Mucosa of descending colon (tissue), 3 donors: ENCODE results near the gene INSR. TPM values are rescaled to one million over a fixed set of nuclear protein-coding genes. Genes with fewer than 3 reads are reported as not detected.

Experiments used
- ATAC-seq: fragments of 200-7000 bp; cut with Tn5 transposase; one replicate; pipeline ENCODE4 v1.9.1; 2020; ENCODE audit warnings: mild to moderate bottlenecking, moderate library complexity
- DNase-seq, 3 donors: peaks; one replicate each; pipeline ENCODE4 v3.0.0-alpha.2; 2020
- H3K36me3 ChIP-seq: fragments of 200-600 bp; one replicate; pipeline ENCODE4 v1.8.0; 2021; ENCODE audit warnings: low read depth, mild to moderate bottlenecking
- H3K4me1 ChIP-seq: fragments of 200-600 bp; one replicate; pipeline ENCODE4 v1.8.0; 2021; ENCODE audit warnings: low read depth, mild to moderate bottlenecking
- H3K4me3 ChIP-seq: fragments of 200-600 bp; one replicate; pipeline ENCODE4 v1.8.0; 2021; ENCODE audit warnings: mild to moderate bottlenecking
- H3K9me3 ChIP-seq: fragments of 200-600 bp; one replicate; pipeline ENCODE4 v1.8.0; 2021; ENCODE audit warnings: mild to moderate bottlenecking
- CTCF ChIP-seq: fragments of 200-600 bp; IDR thresholded peaks from one replicate; pipeline ENCODE4 v1.8.0; 2022; ENCODE audit warnings: antibody characterized with exemption, mild to moderate bottlenecking
- intact Hi-C, 2 donors: fragments of 100-400 bp; cut with DNase I in 1 of 2; cut with micrococcal nuclease in 1 of 2; formaldehyde crosslinking; loops; one replicate each; pipeline versions ENCODE4 v1.11.0 to v1.11.1; 2022; cut with DNase I, micrococcal nuclease
- total RNA-seq, 3 donors: library from RNA; stranded (reverse); fragmentation: NEBNext Ultra II Directional in 2 of 3; extraction: Animal tissue kit (Norgen Biotek cat#: 25700) in 2 of 3; gene quantifications; one replicate each; pipeline versions ENCODE4 v1.2.1 to v1.2.4, GENCODE V29; 2021 to 2023
- donor health status: DM: no; HTN: no; CAD: no; lungs with moderate emphysema.
- donor health status: DM: no; HTN: no; CAD: no.
- donor health status: DM: no; HTN: yes; CAD: no.

INSR gene
- total RNA-seq, 3 donors from 2014 or later = 74.9 to 109 (median 91.2) TPM

DNA sequence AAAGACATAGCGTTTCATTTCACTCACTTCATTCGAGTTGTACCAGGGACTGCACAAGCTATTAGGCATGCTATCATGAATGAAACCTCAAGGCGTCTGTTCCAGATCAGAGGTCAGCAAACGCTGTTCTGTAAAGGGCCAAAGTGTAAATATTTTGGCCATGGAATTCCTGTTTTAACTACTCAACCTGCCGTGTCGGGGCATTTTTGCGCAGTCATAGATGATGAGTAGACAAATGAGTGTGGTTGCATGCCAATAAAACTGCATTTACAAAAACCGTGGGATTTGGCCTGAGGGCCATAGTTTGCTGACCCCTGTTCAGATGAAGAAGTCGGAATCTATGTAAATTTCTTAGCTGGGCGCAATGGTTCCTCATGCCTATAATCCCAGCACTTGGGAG lies 6.5 kb downstream of the INSR start:
- no peaks in the 10 kb centered on the region for H3K4me1 ChIP-seq
- ATAC-seq = no peak
- no peak for DNase-seq
- no peak overlapping the region for H3K4me3 ChIP-seq
- intact Hi-C loops = no loop called here
- no peaks in the 10 kb centered on the region for H3K9me3 ChIP-seq
- TF ChIP-seq CTCF = no peak
- no peaks in the 10 kb centered on the region for H3K36me3 ChIP-seq

- H3K4me3 ChIP-seq = no peak overlapping the region
- H3K4me1 ChIP-seq = no peaks in the 10 kb centered on the region
- no peak for DNase-seq
- intact Hi-C loops = no loop called here
- peaks cover 3% of the 10 kb centered on the region for H3K36me3 ChIP-seq
- H3K9me3 ChIP-seq = no peaks in the 10 kb centered on the region
- TF ChIP-seq CTCF = no peak
- ATAC-seq = no peak
These were observed 13.1 kb downstream of the INSR start for GRCh38 chr19:7280940-7281666.

DNA sequence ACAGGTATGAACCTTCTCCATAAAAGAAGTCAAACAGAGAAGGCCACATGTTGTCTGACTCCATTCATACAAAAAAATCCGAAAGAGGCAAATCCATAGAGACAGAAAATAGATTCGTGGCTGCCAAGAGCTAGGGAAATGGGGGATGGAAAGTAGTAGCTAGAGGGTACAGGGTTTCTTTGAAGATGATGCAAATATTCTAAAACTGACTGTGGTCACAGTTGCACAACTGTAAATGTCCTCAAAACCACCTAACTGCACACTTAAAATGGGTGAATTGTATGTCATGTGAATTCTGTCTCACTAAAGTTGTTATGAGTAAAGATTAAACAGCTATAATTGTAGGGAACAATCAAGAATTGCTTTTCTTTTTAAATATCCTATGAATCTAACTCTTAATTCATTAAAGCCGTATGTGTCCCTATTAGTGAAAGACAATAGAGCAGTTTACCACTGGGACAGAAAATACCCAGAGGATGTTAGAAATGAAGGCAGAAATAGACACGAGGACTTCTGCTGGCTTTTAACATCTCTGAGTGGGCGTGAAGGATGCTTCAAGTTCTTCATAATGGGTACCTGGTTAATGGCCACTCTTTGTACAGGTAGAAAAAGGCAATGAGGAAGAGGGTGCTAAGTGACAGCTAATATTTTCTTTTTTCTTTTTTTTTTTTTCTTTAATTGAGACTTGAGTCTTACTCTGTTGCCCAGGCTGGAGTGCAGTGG lies 21.2 kb downstream of the INSR start:
- ATAC-seq (no peak), DNase-seq (no peak)
- H3K36me3 ChIP-seq = peaks cover 3% of the 10 kb centered on the region

GRCh38 chr19:7268705-7269098 lies 25.5 kb downstream of the INSR start:
- DNase-seq = no peak
- intact Hi-C loops = no loop called here
- peaks cover 18% of the 10 kb centered on the region for H3K4me1 ChIP-seq
- ATAC-seq = no peak
- no peaks in the 10 kb centered on the region for H3K36me3 ChIP-seq
- no peak for TF ChIP-seq CTCF
- no peaks in the 10 kb centered on the region for H3K9me3 ChIP-seq
- H3K4me3 ChIP-seq = no peak overlapping the region

More for the DNA sequence above, 21.2 kb downstream of the INSR start:
- peaks cover 6% of the 10 kb centered on the region for H3K4me1 ChIP-seq
- intact Hi-C loops = no loop called here
- no peak for TF ChIP-seq CTCF
- no peaks in the 10 kb centered on the region for H3K9me3 ChIP-seq
- no peak overlapping the region for H3K4me3 ChIP-seq

GRCh38 chr19:7267792-7268704 lies 26.2 kb downstream of the INSR start:
- intact Hi-C loops = no loop called here
- Histone ChIP-seq H3K4me3 (no peak overlapping the region), H3K9me3 (no peaks in the 10 kb centered on the region), H3K36me3 (no peaks in the 10 kb centered on the region), H3K4me1 (peaks cover 18% of the 10 kb centered on the region)
- ATAC-seq (peak; percentile 79), DNase-seq (peak in 2 of 3 donors; percentile 44 to 49)
- no peak for TF ChIP-seq CTCF
